Measurements from ENCODE around the gene SLC4A9. TPM values are rescaled to one million over a fixed set of nuclear protein-coding genes. Genes with fewer than 3 reads are reported as not detected.
A peak's percentile ranks its signal among the peaks of the same experiment; 100 is the strongest.

SLC4A9 gene
- polyA plus RNA-seq, 2 of the 4 experiments (the other 2 are of a cell fraction): not detected

- Histone ChIP-seq H3K4me3 (no peak overlapping the region), H3K27ac (peak overlapping the region; percentile 66 to 89; a peak in 5 of 6 replicates), H3K9me3 (no peaks in the 10 kb centered on the region), H3K4me1 (peaks cover 47% of the 10 kb centered on the region), H3K4me2 (peak overlapping the region; percentile 75; the same call in 1 of the 3 replicates)
- TF ChIP-seq NFE2L2 (conservative IDR thresholded peaks at IDR 0.05; ENCODE audit: low read length): no peak
- no peak for TF ChIP-seq CHD2 (IDR thresholded peaks at IDR 0.05; ENCODE audit: low read length, partially characterized antibody)
- TF ChIP-seq KDM1A (IDR thresholded peaks at IDR 0.05; ENCODE audit: low read depth): no peak
- no peak for TF ChIP-seq MAX (IDR thresholded peaks at IDR 0.05)
- TF ChIP-seq EHF (CRISPR knock-in tag; IDR thresholded peaks at IDR 0.05): no peak
- no peak for TF ChIP-seq HES2 (IDR thresholded peaks at IDR 0.05)
- no peak for TF ChIP-seq NPAS2 (CRISPR knock-in tag; IDR thresholded peaks at IDR 0.05; ENCODE audit: borderline replicate concordance)
- no peak for TF ChIP-seq RNF2 (IDR thresholded peaks at IDR 0.05; ENCODE audit: borderline replicate concordance, low read depth)
- TF ChIP-seq GATA3 (IDR thresholded peaks at IDR 0.05; ENCODE audit: borderline replicate concordance): no peak
- TF ChIP-seq JUN (IDR thresholded peaks at IDR 0.05): no peak
- no peak for TF ChIP-seq FOSB (CRISPR knock-in tag; IDR thresholded peaks at IDR 0.05)
- TF ChIP-seq CHD4 (IDR thresholded peaks at IDR 0.05; ENCODE audit: borderline replicate concordance): no peak
- no peak for TF ChIP-seq HMGXB4 (CRISPR knock-in tag; IDR thresholded peaks at IDR 0.05; ENCODE audit: borderline replicate concordance)
- no peak for TF ChIP-seq TP53 (CRISPR knock-in tag; IDR thresholded peaks at IDR 0.05)
- TF ChIP-seq MAFK (IDR thresholded peaks at IDR 0.05; ENCODE audit: partially characterized antibody): no peak
- ChIA-PET CTCF (interaction anchor here (0.5 to 1.8 kb wide), 6 partner anchors 10 to 1567 kb away, joined by 3 to 9 read pairs (median 4); partner anchors contain the start of genes HBEGF and SLC4A9), POLR2A (no interaction called here)
- no peak for ATAC-seq
- no peak for FAIRE-seq
- no peak for DNase-seq (ENCODE audit: low read depth in 1 of 2, low spot score in 1 of 2)
- WGBS (ENCODE audit: missing lambda C conversion rate): 83% methylated on average over 1 of the region's 1 CpG
Observed at GRCh38 chr5:140324617-140325241, 35.3 kb upstream of the SLC4A9 start.

- DNase-seq (ENCODE audit: low read depth in 1 of 2, low spot score in 1 of 2): no peak
- CTCF ChIA-PET: interaction anchor here (1.0 to 1.8 kb wide), 4 partner anchors 20 to 86 kb away, joined by 3 to 8 read pairs (median 4); partner anchors contain the start of genes HBEGF and SLC4A9
Observed at GRCh38 chr5:140325486-140325885, 34.5 kb upstream of the SLC4A9 start.

More at GRCh38 chr5:140325486-140325885, 34.5 kb upstream of the SLC4A9 start:
- no peak for FAIRE-seq
- TF ChIP-seq BCL3 (IDR thresholded peaks at IDR 0.05): no peak
- no peak for TF ChIP-seq E2F6 (IDR thresholded peaks at IDR 0.05; ENCODE audit: borderline replicate concordance, low read depth)
- no peak for TF ChIP-seq ZC3H11A (IDR thresholded peaks at IDR 0.05)
- no peak for TF ChIP-seq NFE2L2 (conservative IDR thresholded peaks at IDR 0.05; ENCODE audit: low read length)
- no peak for TF ChIP-seq NPAS2 (CRISPR knock-in tag; IDR thresholded peaks at IDR 0.05; ENCODE audit: borderline replicate concordance)
- no peak for TF ChIP-seq JUNB (IDR thresholded peaks at IDR 0.05)
- no peak for TF ChIP-seq RAD21 (conservative IDR thresholded peaks at IDR 0.05 in 1 of 2, IDR thresholded peaks at IDR 0.05 in 1 of 2)
- H3K4me1 ChIP-seq: peaks cover 47% of the 10 kb centered on the region
- H3K4me2 ChIP-seq: no peak overlapping the region
- POLR2A ChIA-PET: no interaction called here
- 85% methylated on average over 3 of the region's 3 CpGs for WGBS (ENCODE audit: missing lambda C conversion rate)
- H3K9me3 ChIP-seq: no peaks in the 10 kb centered on the region
- no peak for ATAC-seq
- H3K27ac ChIP-seq: peak overlapping the region in 1 of 2 experiments; percentile 8; a peak in 1 of 6 replicates
- H3K4me3 ChIP-seq: no peak overlapping the region
